ENCODE data around the gene PSPN.
"Not testable (repeated sequence)": the region's sequence is repeated elsewhere in the genome, so short reads cannot be mapped to it uniquely, and the experiment has no call there.

PSPN gene

DNA sequence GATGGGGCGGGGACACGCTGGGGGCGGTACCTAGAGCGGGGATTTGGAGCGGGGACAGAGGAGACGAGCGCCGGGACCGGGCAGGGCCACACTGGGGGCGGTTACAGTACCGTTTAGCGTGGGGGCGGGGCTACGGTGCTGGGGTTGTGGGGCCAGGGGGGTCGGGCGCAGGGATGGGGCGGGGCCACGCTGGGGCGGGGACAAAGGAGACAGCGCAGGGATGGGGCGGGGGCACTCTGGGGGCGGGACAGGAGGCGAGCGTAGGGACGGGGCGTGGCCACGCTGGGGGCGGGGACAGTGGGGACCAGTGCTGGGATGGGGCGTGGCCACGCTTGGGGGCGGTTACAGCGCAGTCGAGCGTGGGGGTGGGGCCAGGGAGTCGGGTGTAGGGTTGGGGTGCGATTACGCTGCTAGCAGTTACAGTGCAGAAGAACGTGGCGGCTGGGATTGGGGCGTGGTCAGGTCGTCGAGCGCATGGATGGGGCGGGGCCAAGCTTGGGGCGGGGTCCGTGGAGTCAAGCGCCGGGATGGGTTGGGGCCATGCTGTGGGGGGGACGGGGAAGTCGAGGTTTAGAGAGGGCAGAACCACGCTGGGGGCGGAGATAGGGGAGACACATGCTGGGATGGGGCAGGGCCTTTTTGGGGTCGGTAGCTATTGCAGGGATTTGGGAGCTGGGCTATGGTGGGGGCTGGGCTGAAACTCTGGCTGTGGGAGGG, 2.5 kb downstream of the PSPN start:
- DNase-seq (ENCODE audit: low spot score) = peak; percentile 97

DNA sequence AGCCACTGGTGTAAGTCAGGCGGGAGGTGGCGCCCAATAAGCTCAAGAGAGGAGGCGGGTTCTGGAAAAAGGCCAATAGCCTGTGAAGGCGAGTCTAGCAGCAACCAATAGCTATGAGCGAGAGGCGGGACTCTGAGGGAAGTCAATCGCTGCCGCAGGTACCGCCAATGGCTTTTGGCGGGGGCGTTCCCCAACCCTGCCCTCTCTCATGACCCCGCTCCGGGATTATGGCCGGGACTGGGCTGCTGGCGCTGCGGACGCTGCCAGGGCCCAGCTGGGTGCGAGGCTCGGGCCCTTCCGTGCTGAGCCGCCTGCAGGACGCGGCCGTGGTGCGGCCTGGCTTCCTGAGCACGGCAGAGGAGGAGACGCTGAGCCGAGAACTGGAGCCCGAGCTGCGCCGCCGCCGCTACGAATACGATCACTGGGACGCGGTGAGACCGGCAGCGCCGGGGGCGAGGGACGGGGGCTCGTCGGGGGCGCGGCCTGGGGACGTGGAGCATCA, 3.1 kb downstream of the PSPN start, which contains the start of gene ALKBH7:
Gene ALKBH7, plus strand, starts transcription at position 201 of the 502 bp plus-strand sequence. Its CDS starts 27 bp downstream, at position 228.
- peak; percentile 100 for DNase-seq (ENCODE audit: low spot score)

DNA sequence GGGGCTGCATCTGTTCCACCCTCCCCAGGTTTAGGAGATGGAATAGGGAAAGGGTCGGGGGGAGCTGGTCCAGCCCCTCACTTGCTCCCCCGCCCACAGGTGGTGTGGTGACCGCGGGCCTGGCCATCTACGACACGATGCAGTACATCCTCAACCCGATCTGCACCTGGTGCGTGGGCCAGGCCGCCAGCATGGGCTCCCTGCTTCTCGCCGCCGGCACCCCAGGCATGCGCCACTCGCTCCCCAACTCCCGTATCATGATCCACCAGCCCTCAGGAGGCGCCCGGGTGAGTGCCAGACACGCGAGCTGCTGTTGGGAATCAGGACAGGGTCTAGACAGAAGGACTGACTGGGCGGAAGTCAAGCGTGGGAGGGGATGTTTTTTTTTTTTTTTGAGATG, 11.4 kb downstream of the PSPN start:
- DNase-seq (ENCODE audit: low spot score) = no peak

DNA sequence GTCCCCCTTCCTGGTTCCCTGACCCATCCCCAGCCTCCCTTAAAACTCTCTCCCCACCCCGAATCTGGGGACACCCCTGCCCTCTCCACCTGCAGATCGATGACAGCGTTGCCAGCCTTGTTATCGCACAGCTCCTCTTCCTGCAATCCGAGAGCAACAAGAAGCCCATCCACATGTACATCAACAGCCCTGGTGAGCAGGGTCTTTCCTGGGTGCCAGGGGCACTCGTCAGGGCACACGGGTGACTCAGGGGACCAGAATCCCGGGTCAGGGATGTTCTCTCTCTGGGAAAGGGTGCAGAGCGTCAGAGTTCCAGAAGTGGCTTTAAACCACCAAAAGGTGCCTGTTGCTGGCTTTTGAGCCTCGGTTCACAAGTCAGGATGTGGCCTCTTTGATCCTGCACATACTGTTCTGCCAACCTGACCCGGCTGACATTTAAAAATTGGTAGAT, 13.4 kb downstream of the PSPN start:
- no peak for DNase-seq (ENCODE audit: low spot score)

DNA sequence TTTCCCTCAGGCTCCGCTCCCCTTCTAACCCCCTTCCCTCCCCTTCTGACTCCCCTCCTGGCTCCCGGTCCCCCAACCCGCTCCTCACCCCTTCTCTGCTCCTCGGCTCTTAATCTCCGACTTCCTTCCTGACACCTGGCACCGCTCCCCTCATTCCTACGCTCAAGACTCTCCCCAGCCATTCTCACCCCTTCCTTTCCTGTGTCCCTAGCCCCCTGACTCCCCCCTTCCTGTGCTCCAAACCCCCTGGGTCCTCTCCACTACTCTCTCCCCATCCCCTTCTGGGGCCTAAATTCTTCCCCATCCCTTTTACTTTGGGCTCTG, 13.7 kb downstream of the PSPN start:
- DNase-seq (ENCODE audit: low spot score) = no peak

DNA sequence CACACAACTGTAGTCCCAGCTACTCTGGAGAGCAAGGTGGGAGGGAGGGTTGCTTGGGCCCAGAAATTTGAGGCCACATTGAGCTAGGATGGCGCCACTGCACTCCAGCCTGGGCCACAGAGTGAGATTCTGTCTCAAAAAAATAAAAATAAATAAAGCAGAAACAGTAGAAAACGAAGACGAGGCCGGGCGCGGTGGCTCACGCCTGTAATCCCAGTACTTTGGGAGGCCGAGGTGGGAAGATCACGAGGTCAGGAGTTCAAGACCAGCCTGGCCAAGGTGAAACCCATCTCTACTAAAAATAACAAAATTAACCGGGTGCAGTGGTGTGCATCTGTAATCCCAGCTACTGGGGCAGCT, 14.9 kb downstream of the PSPN start:
- DNase-seq (ENCODE audit: low spot score) = not testable (repeated sequence)

DNA sequence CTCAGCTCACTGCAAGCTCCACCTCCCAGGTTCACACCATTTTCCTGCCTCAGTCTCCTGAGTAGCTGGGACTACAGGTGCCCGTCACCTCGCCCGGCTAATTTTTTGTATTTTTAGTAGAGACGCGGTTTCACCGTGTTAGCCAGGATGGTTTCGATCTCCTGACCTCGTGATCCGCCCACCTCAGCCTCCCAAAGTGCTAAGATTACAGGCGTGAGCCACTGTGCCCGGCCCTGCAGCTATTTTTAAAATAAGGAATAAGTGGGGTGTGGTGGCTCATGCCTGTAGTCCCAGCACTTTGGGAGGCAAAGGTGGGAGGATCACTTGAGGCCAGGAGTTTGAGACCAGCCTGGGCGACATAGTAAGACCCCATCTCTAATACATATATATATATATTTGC, 15.3 kb downstream of the PSPN start:
- not testable (repeated sequence) for DNase-seq (ENCODE audit: low spot score)

DNA sequence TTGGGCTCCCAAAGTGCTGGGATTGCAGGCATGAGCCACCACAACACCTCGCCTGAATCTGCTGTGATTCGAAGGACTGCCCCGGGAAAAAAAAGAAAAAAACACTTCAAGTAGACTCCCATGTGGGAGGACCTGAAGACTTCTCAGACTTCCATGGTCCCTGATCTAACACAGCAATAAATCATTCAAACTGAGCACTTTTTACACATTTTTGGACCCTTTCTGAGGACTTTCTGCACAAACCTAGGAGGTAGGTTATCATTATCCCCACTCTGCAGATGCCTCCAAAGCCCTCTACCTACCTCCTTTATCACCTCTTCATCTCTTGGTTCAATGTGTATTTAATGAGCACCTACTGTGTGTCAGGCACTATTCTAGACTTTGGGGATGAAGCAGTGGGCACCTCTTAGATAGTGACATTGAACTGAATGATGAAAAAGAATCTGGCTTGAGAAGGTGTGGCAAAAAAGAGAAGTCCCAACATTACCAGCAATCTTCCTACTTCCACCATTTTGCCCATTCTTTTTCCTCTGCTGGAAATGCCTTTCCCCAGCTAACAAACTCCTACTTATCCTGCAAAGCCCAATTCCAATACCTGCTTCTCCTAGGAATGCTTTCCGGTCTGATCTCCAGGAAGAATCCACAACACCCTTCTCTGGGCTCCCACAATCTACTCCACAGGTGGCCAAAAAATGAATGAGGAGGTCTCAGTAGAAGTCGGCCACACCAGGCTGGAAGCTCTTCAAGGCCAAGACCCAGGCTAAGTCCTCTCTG, 16.0 kb downstream of the PSPN start:
- no peak for DNase-seq (ENCODE audit: low spot score)

DNA sequence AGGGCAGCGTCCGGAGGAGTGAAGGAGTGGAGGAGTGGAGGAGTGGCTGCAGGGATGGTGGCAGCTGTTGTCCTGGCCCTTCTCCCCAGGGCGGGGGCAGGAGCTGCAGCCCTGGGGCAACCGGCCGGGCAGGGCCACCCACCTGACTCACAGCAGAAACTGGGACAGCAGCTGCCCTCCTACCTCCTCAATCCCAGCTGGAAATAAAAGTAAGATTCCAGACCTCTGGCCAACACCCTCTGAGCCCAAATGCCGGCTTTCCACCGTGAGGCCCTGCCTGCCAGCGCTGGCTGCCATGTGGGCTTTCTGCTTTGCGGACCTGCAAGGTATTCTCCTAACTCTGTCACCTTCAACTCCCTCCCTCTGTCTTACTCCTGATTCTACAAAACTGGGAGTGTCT, 17.7 kb downstream of the PSPN start:
- no peak for DNase-seq (ENCODE audit: low spot score)

DNA sequence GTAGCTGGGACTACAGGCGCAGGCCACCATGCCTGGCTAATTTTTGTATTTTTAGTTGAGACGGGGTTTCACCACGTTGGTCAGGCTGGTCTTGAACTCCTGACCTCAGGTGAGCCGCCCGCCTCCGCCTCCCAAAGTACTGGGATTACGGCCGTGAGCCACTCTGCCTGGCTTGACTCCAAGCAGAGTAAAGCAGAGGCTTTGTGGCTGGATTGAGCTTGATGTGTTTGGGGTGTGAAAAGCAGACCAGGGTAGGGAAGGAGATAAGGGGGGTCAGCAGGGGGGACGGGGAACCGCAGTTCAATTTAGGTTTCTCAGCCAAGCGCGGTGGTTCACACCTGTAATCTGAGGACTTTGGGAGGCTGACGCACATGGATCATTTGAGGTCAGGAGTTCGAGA, 18.6 kb downstream of the PSPN start:
- DNase-seq (ENCODE audit: low spot score) = no peak

DNA sequence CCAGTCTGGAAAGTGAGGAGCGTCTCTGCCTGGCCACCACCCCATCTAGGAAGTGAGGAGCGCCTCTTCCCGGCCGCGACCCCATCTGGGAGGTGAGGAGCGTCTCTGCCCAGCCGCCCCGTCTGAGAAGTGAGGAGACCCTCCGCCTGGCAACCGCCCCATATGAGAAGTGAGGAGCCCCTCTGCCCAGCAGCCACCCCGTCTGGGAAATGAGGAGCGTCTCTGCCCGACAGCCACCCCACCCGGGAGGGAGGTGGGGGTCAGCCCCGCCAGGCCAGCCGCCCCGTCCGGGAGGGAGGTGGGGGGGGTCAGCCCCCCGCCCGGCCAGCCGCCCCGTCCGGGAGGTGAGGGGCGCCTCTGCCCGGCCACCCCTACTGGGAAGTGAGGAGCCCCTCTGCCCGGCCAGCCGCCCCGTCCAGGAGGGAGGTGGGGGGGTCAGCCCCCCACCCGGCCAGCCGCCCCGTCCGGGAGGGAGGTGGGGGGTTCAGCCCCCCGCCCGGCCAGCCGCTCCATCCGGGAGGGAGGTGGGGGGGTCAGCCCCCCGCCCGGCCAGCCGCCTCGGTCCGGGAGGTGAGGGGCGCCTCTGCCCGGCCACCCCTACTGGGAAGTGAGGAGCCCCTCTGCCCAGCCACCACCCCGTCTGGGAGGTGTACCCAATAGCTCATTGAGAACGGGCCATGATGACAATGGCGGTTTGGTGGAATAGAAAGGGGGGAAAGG, 20.3 kb downstream of the PSPN start:
- DNase-seq (ENCODE audit: low spot score) = not testable (repeated sequence)

DNA sequence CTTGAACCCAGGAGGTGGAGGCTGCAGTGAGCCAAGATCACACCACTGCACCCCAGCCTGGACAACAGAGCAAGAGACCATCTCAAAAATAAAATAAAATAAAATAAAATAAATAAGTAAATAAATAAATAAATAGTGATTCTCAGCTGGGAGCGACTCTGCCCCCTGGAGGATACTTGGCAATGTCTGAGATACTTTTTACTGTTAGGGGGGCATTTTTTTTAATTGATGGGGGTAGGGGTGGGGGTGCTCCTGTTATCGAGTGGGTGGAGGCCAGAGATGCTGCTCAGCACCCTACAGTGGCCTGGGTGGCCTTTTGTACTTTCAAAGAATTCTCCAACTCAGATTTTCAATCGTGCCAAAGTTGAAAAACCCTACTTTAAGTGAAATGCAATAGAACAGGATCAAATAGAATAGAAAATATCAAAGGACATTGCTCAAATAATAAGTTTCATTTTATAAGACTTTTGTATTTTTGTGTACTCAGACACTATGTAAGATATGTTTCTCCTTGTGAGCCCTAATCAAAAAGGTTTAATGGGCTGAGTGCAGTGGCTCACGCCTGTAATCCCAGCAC, 21.5 kb downstream of the PSPN start:
- no peak for DNase-seq (ENCODE audit: low spot score)

DNA sequence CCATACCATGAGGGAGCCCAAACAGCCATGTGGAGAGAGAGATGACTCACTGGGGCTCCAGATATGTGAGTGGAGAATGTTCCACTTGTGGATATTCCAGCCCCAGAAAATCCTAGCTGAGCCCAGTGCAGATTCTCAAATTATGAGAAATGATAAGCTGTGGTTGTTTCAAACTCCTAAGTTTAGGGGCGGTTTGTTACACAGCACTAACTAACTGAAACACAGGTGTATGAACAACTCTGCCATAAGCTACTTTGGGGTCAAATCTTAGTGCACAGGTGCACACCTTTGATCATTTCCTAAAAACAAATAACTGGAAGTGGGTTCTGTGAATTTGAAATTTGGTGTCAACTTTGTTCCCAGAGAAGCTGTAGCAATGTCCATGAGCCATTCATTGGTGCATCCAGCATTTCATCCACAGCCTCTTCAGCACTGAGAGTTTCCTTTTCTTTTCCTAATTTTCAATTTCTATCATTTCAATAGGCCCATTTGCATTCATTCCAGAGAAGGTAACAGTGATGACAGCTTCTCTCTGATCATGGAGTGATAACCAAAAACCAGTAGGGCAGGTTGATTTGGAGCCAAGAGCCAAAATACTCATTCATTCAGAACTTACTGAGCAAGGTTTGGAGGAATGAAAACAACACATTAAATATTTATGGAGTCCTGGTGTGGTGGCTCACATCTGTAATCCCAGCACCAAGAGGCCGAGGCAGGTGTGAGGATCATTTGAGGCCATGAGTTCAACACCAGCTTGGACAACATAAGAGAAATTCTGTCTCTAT, 23.2 kb downstream of the PSPN start:
- DNase-seq (ENCODE audit: low spot score) = no peak

DNA sequence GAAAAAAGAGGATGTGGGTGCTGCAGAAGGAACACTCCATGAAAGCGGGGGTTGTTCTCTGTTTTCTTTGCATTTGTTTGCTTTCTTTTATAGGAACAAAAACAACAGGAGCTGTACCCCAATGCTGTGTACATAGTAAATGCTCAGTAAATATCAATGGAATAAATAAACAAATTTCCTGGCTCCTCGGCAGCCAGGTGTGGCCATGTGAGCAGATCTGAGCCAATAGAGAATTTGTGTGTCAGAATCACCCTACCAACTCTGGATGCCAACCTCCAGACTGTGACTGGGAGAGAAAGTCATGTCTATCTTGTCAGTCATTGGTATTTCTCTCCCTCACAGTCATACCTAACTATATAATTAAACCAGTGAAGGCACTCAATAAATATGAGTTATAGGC, 25.0 kb downstream of the PSPN start:
- no peak for DNase-seq (ENCODE audit: low spot score)

DNA sequence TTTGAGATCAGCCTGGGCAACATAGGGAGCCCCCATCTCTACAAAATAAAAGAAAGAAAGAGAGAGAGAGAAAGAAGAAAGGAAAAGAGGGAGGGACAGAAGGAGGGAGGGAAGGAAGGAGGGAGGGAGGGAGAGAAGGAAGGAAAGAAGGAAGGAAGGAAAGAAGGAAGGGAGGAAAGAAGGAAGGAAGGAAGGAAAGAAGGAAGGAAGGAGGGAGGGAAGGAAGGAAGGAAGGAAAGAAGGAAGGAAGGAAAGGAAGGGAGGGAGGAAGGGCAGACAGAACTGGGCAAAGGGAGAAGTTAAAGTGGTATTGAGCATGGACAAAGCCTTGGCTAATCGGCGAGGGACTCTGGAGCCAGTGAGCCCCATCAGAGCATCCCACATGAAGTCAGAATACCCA, 26.5 kb downstream of the PSPN start:
- not testable (repeated sequence) for DNase-seq (ENCODE audit: low spot score)

DNA sequence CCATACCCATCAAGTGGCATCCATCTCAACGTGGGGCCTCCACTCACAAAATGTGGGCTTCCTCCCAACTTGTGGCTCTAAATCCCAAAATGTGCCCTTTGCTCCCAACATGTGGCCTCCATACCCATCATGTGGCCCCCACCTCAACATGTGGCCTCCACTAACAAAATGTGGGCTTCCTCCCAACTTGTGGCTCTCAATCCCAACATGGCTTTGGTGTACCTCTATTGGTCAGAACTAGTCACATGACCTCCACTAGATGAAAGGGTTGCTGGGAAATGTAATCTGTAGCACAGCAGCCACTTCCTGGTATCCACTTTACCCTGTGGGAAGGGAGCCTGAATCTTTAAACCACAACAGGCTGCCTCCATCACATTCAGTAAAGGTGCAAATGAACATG, 32.3 kb downstream of the PSPN start:
- no peak for DNase-seq (ENCODE audit: low spot score)

DNA sequence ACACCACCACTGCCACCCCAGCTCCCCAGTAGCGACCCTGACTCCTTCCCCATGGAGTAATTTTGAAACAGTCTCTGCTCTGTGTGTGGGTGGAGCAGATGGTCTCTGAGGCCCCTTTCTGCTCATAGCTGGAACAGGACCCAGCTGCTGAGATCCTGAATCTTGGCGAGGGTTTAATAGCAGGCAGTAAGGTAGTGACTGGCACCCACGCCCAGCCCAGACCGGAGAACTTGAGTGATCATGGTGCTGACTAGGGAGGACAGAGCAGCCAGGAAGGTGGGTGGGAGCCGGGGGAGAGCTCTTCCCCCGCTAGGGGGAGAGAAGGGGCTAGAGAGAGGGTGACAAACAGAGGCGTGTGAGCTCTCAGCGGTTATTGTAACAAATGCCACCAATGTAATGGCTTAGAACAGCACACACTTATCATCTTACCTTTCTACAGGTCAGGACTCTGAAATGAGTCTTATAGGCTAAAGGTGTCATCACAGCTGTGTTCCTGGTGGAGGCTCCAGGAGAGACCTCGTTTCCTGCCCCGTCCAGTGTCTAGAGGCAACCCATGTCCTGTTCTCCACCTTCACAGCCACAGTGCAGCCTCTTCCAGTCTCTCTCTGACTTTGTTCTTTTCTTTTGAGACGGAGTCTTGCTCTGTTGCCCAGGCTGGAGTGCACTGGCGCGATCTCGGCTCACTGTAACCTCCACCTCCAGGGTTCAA, 35.1 kb downstream of the PSPN start:
- no peak for DNase-seq (ENCODE audit: low spot score)

DNA sequence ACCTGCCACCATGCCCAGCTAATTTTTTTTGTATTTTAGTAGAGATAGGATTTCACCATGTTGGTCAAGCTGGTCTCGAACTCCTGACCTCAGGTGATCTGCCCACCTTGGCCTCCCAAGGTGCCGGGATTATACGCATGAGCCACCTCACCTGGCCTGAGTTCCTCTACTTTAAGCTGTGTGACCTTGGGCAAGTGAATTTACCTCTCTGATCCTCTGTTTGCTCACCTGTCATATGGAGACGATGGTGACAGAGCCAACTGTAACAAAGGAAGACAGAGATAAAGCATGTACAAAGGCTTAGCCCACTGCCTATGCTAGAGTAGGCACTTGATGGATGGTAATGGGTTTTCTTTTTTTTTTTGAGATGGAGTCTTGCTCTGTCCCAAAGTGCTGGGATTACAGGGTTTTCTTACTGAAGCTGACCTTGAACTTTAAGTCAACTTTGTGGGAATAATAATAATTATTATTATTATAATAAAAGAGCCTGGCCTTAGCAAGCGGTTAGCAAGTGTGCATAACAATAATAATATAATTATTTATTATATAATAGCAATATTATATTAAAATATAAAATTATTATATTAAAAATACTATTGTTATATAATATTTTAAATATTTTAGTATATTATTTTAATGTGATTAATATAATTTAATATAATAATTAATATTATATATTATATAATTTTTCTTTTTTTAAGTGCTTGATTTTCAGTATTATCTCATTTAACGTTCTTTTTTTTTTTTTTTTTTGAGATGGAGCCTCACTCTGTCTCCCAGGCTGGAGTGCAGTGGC, 41.0 kb downstream of the PSPN start:
- no peak for DNase-seq (ENCODE audit: low spot score)

DNA sequence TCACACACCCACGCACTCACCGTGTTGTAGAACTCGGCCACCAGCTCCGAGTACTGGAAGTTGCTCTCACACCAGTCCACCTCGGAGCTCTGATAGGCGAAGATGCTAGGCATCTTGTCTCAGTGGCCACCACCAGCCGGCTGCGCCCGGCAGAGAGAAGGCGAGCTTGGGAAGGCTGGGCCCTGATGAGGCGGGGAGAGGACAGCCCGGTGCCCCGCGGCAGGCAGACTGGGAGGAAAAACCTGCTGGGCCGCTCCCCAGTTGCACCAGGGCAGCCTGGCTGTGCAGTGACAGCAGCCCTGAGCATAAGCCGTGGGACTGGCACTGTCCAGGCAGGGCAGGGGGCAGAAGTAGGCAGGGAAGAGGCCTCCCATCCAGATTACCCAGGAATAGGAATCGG, 42.3 kb downstream of the PSPN start, which contains the start of gene ACER1:
Gene ACER1, minus strand, starts transcription at position 174 of the 400 bp plus-strand sequence. Its CDS starts 61 bp downstream, at position 113.
- DNase-seq (ENCODE audit: low spot score) = no peak

DNA sequence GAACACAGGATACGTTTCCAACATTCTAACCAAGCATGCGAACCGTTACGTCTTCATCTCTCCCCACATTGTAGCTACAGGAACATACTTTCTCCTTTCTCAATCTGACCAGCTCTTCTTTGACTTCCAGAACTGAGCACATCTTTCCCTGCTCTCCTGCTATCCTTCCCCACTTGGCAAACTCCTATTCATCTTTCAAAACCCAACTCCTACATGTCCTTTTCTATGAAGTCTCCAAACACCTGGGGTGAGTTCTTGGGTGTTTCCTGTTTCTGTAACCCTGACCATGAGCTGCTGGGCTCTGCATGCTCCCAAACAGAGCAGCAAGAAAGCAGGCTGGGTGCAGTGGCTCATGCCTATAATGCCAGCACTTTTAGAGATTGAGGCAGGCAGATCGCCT, 48.9 kb downstream of the PSPN start:
- no peak for DNase-seq (ENCODE audit: low spot score)

Measured in globus pallidus (tissue), 1 donor.